ENCODE data around the gene OR51A2.
"Not testable (repeated sequence)": the region's sequence is repeated elsewhere in the genome, so short reads cannot be mapped to it uniquely, and the experiment has no call there.

OR51A2 gene, protein sequence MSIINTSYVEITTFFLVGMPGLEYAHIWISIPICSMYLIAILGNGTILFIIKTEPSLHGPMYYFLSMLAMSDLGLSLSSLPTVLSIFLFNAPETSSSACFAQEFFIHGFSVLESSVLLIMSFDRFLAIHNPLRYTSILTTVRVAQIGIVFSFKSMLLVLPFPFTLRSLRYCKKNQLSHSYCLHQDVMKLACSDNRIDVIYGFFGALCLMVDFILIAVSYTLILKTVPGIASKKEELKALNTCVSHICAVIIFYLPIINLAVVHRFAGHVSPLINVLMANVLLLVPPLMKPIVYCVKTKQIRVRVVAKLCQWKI

DNA sequence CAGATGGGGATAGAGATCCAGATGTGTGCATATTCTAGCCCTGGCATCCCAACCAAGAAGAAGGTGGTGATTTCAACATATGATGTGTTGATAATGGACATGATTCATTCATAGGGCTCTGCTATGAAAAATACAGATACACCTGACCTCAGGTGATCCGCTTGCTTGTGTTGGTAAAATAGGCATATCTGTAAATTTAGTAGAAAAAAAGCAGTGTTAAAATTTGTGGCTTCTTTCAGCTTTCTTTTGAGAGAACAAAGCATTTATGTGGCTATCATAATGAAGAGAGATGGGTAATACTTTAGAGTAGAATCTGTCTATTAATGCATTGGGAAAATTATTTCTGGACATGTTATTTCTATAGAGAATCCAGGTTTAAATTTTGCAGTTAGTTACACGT is at the start of gene OR51A2:
Gene OR51A2 (minus strand): TSS at position 101 of the 400 bp plus-strand sequence. CDS start 0 bp downstream, at position 101.
- not testable (repeated sequence) for DNase-seq (ENCODE audit: low read depth)

DNA sequence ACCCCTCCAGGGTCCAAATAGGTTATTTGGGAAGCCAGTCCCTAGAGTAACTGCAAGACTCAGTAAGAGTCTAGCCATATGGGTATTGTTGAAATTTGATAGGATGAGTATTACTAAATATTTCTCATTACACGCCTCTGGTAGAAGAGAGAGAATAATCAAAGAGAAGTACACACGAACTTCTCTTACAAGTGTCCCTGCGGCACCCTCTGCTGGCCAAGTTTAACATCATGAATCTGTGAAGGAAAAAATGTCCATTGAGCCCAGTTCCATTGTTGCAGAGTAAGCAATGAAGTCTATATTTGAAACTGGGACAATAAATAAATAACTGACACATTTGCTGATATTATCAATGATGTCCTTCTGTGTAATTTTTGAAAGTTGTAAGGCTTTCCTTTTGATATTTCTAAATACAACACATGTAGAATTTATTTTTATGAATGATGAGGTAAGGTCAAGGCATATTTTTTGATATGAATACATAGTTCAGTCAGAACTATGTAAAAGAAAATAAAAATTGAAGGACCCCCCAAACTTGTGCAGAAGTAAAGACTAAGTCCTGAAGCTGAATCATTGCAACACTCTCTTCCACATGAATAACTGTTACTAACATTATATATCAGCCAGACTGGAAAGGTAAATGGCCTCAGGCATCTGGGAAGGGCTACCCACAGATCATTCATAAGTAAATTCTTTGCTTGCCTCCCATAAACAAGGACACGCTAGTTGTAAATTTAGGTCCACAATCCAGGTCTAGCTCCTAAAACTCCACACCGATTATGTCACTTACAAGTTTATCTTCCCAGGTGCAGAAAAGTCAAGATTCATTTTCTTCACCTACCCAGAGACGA is 49.1 kb upstream of the OR51A2 start:
- DNase-seq (ENCODE audit: low read depth): peak; percentile 25

DNA sequence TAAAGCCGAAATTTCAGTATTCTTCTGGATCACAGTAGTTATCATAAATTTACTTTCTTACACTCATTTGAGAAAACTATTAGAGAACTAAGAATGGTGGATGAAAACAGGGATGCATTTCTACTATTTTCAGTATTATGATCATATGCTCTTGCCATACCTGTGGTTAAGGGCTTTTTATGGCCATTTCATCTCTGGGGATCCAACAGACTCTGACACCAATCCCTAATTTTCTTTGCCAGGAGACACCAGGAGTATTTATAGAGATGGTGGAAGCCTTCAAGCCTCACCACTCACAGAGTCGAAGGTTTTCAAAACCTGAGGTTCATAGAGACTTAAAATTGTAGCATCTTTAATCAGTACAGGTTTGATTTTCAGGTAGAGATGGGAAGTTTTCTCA is 39.0 kb upstream of the OR51A2 start, which contains the start of gene OR51L1:
Gene OR51L1 (plus strand): TSS at position 301 of the 400 bp plus-strand sequence. CDS start 4,132 bp downstream, outside the sequence.
- no peak for DNase-seq (ENCODE audit: low read depth)

- DNase-seq (ENCODE audit: low read depth): no peak
Observed at GRCh38 chr11:4991060-4991459, 35.5 kb upstream of the OR51A2 start.

- DNase-seq (ENCODE audit: low read depth): no peak
Observed at GRCh38 chr11:4983841-4984240, 28.3 kb upstream of the OR51A2 start.

DNA sequence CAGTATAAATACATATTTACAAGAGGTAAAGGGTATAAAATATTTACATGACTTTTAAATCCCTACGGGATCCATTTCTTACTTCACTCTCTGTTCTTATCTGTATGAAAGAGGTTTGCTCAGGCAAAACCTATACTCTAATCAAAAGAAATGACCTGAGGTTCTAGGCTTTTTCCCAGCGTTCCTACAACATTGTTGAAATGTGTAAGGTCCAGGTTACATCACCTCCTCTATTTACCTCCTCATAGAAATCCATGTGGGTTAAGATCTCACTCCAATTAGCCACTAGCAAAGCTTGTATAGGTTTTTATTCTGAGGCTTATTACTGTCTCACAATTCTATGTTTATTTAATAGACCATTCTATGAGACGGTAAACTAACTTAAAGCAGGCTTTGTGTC is 27.2 kb upstream of the OR51A2 start:
- DNase-seq (ENCODE audit: low read depth): no peak

DNA sequence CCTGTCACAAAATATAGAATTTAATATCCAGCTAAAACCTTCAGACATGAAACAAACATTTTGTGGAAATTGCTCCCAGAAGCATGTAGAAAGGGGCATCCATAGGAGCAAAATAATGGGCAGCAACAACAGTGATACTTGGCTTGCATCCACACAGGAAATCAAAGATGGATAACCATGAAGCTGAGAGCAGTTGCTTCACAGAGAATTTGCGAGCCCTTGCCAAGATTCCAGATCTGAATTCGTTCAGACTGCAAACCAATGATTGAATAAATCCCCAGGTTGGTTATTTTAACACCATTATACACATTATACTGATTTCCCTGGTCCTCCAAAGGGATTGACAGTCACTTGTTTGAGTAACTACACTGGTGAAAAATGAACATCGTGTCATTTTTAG is 23.5 kb upstream of the OR51A2 start:
- DNase-seq (ENCODE audit: low read depth): no peak

- DNase-seq (ENCODE audit: low read depth): no peak
Observed at GRCh38 chr11:4975436-4975835, 19.9 kb upstream of the OR51A2 start.

DNA sequence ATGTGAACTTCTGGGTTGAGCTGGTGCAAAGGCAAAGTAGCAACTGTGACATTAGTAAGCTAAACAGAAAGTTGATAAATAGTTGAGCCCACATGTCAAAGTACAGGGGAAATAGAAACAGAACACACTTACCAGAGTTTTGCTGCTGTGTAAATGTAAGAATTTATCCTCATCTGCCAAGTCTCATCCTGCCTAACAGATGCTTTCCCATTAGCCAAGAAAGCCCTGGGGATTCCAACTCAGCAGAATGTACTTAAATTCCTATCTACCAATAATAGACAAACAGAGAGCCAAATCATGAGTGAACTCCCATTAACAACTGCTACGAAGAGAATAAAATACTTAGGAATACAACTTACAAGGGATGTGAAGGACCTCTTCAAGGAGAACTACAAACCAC is 7.3 kb upstream of the OR51A2 start:
- no peak for DNase-seq (ENCODE audit: low read depth)

DNA sequence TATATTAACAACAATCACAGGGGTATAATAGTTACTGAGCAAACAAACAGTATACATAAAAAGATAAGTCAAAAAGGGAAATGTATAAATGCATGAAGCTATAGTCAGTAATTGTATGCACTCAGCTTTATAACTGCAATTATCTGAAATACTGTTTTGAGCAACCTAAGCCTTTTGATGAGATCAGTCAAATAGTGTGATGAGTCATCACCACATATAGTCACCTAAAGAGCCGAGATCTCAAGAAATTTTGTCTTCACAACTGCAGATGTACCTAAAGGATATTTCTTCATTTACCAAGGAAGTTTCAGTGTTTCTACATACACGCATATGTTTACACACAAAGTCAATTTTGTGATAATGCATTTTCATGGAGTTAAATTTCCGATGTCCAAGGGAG is 5.4 kb upstream of the OR51A2 start:
- no peak for DNase-seq (ENCODE audit: low read depth)

DNA sequence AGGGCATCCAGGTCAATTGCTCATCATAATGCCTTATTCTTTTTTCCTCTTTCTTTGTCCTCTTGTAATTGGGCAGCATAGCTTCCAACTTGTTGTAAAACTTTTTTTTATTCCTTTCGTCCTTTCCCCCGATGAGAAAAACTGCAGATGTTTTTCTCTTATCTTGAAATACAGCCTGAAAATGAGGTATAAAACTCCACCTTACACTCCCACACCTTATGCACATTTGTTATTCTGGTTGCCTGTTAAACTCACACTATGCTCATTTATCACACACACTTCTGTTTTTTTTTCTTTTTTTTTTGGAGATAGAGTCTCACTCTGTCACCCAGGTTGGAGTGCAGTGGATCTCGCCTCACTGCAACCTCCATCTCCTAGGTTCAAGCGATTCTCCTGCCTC is 1.9 kb upstream of the OR51A2 start:
- DNase-seq (ENCODE audit: low read depth): no peak

DNA sequence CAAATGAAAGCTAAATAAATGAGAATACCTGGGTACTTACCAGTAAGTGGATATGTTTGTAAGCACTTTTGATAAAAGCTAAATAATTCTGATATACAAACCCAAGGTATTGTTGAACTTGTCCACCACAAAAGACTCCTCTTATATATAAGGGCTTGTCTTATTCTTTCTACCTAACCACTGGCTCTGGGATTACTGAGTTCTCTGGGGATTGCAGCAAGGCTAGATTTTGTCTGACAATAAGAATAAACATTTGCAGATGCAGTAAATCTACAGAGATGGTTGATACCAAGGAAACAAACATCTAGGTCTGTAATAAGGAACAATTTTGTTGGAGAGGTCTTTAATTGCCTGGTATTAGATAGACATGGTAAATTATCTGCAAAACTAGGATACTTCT is 8.0 kb downstream of the OR51A2 start, which contains the start of gene OR51A4:
Gene OR51A4 (minus strand): TSS at position 101 of the 400 bp plus-strand sequence. CDS start 505 bp downstream, outside the sequence.
- no peak for DNase-seq (ENCODE audit: low read depth)

DNA sequence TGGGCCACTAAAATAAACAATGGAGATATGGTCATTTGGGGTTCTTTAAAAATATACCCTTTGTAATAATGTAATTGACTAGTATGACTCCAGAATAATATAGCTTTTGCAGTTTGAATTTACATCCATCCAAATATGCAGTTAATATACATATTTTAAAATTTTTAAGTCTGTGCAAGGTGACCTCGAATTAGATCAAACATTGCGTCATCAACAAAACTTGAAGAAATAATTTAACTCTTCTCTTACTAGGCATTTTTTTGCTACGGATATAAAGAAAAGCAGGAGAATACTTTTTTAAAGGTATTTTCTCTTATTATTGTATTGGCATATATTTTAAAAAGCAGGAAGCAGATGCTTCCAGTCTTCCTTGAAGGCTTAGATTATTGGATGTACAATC is 18.8 kb downstream of the OR51A2 start:
- no peak for DNase-seq (ENCODE audit: low read depth)

DNA sequence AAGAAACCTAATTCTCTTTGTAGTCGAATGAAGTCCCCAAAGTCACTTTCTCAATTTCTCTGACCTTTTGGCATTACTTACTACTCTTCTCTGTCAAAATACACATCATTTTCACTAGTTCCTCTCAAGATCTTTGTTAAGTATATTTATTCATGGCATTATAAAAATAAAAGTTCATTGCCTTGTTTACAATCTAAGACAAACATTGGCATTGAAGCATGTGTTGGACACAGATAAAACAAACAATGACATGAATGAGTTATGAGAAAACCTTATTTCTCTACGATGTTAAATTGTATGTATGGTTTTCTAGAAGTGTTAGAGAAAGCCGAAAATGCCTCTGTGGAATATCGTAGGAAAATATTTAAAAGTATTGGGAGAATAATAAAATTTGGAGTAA is 22.8 kb downstream of the OR51A2 start:
- no peak for DNase-seq (ENCODE audit: low read depth)

- DNase-seq (ENCODE audit: low read depth): no peak
Observed at GRCh38 chr11:4926608-4927007, 28.9 kb downstream of the OR51A2 start.

DNA sequence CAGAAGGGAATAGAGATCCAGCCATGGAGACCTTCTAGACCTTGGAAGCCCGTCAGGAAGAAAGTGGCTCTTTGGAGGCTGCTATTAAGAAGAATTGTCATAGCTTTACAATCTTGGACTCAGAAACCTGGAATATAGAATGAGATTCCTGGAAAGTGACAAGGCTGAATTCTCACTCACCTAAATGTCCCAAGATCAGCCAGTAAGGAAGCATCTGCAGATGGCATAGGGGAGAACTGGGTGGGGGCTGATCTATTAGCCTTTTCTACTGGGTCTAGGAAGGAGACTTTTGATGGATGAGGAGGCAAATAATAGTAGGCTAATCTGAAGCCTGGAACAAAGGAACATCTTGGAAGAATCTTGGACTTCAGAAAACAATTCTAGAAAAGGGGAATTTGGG is 31.3 kb downstream of the OR51A2 start, which contains the start of gene OR51G1:
Gene OR51G1 (minus strand): TSS at position 101 of the 400 bp plus-strand sequence. CDS start 0 bp downstream, at position 101.
- DNase-seq (ENCODE audit: low read depth): no peak

GRCh38 chr11:4922304-4922703 is 33.2 kb downstream of the OR51A2 start:
- no peak for DNase-seq (ENCODE audit: low read depth)

- DNase-seq (ENCODE audit: low read depth): no peak
Observed at GRCh38 chr11:4921796-4922195, 33.7 kb downstream of the OR51A2 start.

GRCh38 chr11:4919250-4919649 is 36.3 kb downstream of the OR51A2 start, which contains the start of gene OR51G2:
TSS of gene OR51G2 (minus strand) at chr11:4919350. CDS start at chr11:4915663, 3,687 bp downstream.
- DNase-seq (ENCODE audit: low read depth): no peak

- no peak for DNase-seq (ENCODE audit: low read depth)
Observed at GRCh38 chr11:4916581-4916980, 38.9 kb downstream of the OR51A2 start.
